K562 (cell line): ENCODE data around the gene BAIAP3. TPM values are rescaled to one million over a fixed set of nuclear protein-coding genes. Genes with fewer than 3 reads are reported as not detected.

Experiments used
- DIDO1 ChIP-seq: fragments of 450-650 bp; IDR thresholded peaks from 2 replicates; pipeline ENCODE4 v1.6.1; 2016; ENCODE audit warnings: low read depth, missing biosample characterization, missing genetic modification characterization
- FUS ChIP-seq: fragments of 200-400 bp; formaldehyde crosslinking; optimal IDR thresholded peaks from 2 replicates; pipeline ENCODE3; 2017; ENCODE audit warnings: low read depth, low read length
- GABPB1 ChIP-seq: sonication (generic); formaldehyde crosslinking; IDR thresholded peaks from 2 replicates; pipeline ENCODE4 v1.8.0; 2022; ENCODE audit warnings: mild to moderate bottlenecking, missing genetic modification reagents
- HCFC1 ChIP-seq: IDR thresholded peaks from 2 replicates; pipeline ENCODE4 v1.6.1; 2012; ENCODE audit warnings: low read depth, low read length, improper control_type of control experiment
- MCM2 ChIP-seq: fragments of 450-650 bp; IDR thresholded peaks from 2 replicates; pipeline ENCODE4 v1.6.1; 2017; ENCODE audit warnings: low read depth, mild to moderate bottlenecking
- MYC ChIP-seq, 2 experiments: fragments of 250-450 bp in 1 of 2; sonication (Bioruptor Pico) in 1 of 2; IDR thresholded peaks; 2 replicates each; pipeline versions ENCODE4 v1.5.1 to v1.6.1; 2012 to 2021; ENCODE audit warnings: low read depth in 2 of 2, borderline replicate concordance in 1 of 2, improper control_type of control experiment in 1 of 2, low read length in 1 of 2, mild to moderate bottlenecking in 1 of 2, moderate library complexity in 1 of 2
- POLR2G ChIP-seq: fragments of 200-400 bp; formaldehyde crosslinking; IDR thresholded peaks from 2 replicates; pipeline ENCODE4 v1.6.1; 2017; ENCODE audit warnings: low read depth, mild to moderate bottlenecking, antibody characterized with exemption, low read length, moderate library complexity
- SMC3 ChIP-seq: conservative IDR thresholded peaks from 2 replicates; pipeline ENCODE4 v1.6.1; 2011; ENCODE audit warnings: low read depth, low read length, improper control_type of control experiment; ENCODE audit not compliant: insufficient read depth
- ZNF589 ChIP-seq: fragments of 200-800 bp; sonication (Bioruptor generic); IDR thresholded peaks from 2 replicates; pipeline ENCODE4 v1.6.1; 2016; ENCODE audit warnings: low read depth, missing genetic modification characterization, missing compliant biosample characterization
- polyA plus RNA-seq, 8 experiments: library from polyadenylated mRNA; depleted of rRNA in 4 of 8; stranded (reverse) in 5 of 8; unstranded in 3 of 8; fragments of >200 nt; fragmentation: Nextera tagmentation in 2 of 8; fragmentation: Illumina TruSeq in 1 of 8; extraction: Ambion mirVana in 2 of 8; extraction: Trizol in 1 of 8; gene quantifications; 2 replicates each; pipeline versions ENCODE4 v1.2.1 to v1.2.3, GENCODE V29; 2011 to 2014; ENCODE audit warnings: inconsistent platforms in 1 of 8, missing spikeins in 1 of 8
- total RNA-seq, 7 experiments: library from RNA; depleted of rRNA in 6 of 7; stranded (reverse); fragments of >200 nt in 6 of 7; fragmentation: Illumina TruSeq in 2 of 7; extraction: Trizol in 2 of 7; gene quantifications; 2 replicates each; pipeline versions ENCODE4 v1.2.1 to v1.2.3, GENCODE V29; 2011 to 2021; ENCODE audit warnings: low replicate concordance in 1 of 7
- TF ChIP-seq, protein P1 (sequence below): fragments of 250-450 bp; sonication (Bioruptor Pico); IDR thresholded peaks from 2 replicates; pipeline ENCODE4 v1.6.1; 2021; ENCODE audit warnings: mild to moderate bottlenecking
- TF ChIP-seq, protein P2 (sequence below): fragments of 250-450 bp; sonication (Bioruptor Pico); IDR thresholded peaks from 2 replicates; pipeline ENCODE4 v1.5.0; 2021
- TF ChIP-seq, protein P3 (sequence below): sonication (generic); formaldehyde crosslinking; IDR thresholded peaks from 2 replicates; pipeline ENCODE4 v1.8.1; 2023; ENCODE audit warnings: mild to moderate bottlenecking, missing genetic modification reagents
- TF ChIP-seq, protein P4 (sequence below): fragments of 150-350 bp; conservative IDR thresholded peaks from 2 replicates; pipeline ENCODE4 v1.6.1; 2014; ENCODE audit warnings: low read length
- TF ChIP-seq, protein P5 (sequence below): fragments of 250-450 bp; sonication (Bioruptor Pico); IDR thresholded peaks from 2 replicates; pipeline ENCODE4 v1.4.0; 2020; ENCODE audit warnings: mild to moderate bottlenecking, moderate library complexity, borderline replicate concordance
- TF ChIP-seq, protein P6 (sequence below): fragments of 200-800 bp; sonication (Bioruptor generic); IDR thresholded peaks from 2 replicates; pipeline ENCODE4 v1.6.1; 2017; ENCODE audit warnings: missing genetic modification characterization, missing compliant biosample characterization

Gene BAIAP3
- total and polyA plus RNA-seq, 9 of the 15 experiments (the other 6 are each of a cell fraction or from before 2014, with no cell fraction given), result 0.03 to 4.5 (median 0.57) TPM; not detected in 1

DNA sequence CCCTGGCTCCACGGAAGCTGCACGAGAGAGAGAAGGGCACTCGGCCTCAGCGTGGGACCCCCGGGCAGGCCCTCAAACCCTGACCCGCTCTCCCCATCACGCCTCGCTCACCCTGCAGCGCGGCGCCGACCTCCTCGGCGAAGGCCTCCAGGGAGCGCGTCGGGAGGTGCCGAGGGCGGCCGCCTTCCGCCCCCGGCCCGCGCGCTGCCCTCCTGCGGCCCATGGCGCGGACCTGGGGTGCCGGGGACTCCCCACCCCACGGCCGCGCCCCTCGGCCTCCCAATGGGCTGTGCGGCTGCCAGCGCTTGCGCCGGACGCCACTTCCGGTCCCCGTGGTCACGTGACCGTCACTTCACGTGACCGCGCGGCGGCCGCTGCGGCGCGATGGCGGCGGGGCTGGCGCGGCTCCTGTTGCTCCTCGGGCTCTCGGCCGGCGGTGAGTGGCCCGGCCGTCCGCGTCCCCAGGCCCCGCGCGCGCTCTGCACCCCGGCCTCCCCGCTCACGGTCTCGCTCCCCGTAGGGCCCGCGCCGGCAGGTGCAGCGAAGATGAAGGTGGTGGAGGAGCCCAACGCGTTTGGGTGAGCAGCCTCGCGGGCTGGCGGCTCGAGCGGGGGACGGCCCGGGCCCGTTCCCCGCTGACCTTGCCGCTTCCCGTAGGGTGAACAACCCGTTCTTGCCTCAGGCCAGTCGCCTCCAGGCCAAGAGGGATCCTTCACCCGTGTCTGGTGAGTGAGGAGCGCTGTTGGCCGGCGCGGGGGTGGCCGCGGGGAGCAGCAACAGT lies 18.3 kb downstream of the BAIAP3 start, which contains the start of the genes GNPTG and TSR3 (continued):
- TF ChIP-seq, protein P1, sequence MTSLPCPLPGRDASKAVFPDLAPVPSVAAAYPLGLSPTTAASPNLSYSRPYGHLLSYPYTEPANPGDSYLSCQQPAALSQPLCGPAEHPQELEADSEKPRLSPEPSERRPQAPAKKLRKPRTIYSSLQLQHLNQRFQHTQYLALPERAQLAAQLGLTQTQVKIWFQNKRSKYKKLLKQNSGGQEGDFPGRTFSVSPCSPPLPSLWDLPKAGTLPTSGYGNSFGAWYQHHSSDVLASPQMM (CRISPR knock-in tag), result no peak
- TF ChIP-seq, protein P2, sequence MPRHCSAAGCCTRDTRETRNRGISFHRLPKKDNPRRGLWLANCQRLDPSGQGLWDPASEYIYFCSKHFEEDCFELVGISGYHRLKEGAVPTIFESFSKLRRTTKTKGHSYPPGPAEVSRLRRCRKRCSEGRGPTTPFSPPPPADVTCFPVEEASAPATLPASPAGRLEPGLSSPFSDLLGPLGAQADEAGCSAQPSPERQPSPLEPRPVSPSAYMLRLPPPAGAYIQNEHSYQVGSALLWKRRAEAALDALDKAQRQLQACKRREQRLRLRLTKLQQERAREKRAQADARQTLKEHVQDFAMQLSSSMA (CRISPR knock-in tag), result 0 out of 2 replicates have a peak, but pooled peaks have one; percentile 45
- TF ChIP-seq, protein P3, sequence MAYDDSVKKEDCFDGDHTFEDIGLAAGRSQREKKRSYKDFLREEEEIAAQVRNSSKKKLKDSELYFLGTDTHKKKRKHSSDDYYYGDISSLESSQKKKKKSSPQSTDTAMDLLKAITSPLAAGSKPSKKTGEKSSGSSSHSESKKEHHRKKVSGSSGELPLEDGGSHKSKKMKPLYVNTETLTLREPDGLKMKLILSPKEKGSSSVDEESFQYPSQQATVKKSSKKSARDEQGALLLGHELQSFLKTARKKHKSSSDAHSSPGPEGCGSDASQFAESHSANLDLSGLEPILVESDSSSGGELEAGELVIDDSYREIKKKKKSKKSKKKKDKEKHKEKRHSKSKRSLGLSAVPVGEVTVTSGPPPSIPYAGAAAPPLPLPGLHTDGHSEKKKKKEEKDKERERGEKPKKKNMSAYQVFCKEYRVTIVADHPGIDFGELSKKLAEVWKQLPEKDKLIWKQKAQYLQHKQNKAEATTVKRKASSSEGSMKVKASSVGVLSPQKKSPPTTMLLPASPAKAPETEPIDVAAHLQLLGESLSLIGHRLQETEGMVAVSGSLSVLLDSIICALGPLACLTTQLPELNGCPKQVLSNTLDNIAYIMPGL (CRISPR knock-in tag), result peak; percentile 32; the same call in 1 of the 2 replicates
- TF ChIP-seq MYC (IDR thresholded peaks at IDR 0.05; ENCODE audit: low read depth, low read length), result peak; percentile 59; the same call in 1 of the 2 replicates
- no peak for TF ChIP-seq MYC (CRISPR knock-in tag; IDR thresholded peaks at IDR 0.05; ENCODE audit: borderline replicate concordance, low read depth)
- peak; percentile 94 for TF ChIP-seq FUS
- 0 out of 2 replicates have a peak, but pooled peaks have one; percentile 34 for TF ChIP-seq DIDO1 (tag)
- TF ChIP-seq MCM2, result no peak
- no peak for TF ChIP-seq ZNF589 (CRISPR knock-in tag)
- TF ChIP-seq, protein P4, sequence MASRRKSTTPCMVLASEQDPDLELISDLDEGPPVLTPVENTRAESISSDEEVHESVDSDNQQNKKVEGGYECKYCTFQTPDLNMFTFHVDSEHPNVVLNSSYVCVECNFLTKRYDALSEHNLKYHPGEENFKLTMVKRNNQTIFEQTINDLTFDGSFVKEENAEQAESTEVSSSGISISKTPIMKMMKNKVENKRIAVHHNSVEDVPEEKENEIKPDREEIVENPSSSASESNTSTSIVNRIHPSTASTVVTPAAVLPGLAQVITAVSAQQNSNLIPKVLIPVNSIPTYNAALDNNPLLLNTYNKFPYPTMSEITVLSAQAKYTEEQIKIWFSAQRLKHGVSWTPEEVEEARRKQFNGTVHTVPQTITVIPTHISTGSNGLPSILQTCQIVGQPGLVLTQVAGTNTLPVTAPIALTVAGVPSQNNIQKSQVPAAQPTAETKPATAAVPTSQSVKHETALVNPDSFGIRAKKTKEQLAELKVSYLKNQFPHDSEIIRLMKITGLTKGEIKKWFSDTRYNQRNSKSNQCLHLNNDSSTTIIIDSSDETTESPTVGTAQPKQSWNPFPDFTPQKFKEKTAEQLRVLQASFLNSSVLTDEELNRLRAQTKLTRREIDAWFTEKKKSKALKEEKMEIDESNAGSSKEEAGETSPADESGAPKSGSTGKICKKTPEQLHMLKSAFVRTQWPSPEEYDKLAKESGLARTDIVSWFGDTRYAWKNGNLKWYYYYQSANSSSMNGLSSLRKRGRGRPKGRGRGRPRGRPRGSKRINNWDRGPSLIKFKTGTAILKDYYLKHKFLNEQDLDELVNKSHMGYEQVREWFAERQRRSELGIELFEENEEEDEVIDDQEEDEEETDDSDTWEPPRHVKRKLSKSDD, result no peak
- peak; percentile 86 for TF ChIP-seq POLR2G
- TF ChIP-seq, protein P5, sequence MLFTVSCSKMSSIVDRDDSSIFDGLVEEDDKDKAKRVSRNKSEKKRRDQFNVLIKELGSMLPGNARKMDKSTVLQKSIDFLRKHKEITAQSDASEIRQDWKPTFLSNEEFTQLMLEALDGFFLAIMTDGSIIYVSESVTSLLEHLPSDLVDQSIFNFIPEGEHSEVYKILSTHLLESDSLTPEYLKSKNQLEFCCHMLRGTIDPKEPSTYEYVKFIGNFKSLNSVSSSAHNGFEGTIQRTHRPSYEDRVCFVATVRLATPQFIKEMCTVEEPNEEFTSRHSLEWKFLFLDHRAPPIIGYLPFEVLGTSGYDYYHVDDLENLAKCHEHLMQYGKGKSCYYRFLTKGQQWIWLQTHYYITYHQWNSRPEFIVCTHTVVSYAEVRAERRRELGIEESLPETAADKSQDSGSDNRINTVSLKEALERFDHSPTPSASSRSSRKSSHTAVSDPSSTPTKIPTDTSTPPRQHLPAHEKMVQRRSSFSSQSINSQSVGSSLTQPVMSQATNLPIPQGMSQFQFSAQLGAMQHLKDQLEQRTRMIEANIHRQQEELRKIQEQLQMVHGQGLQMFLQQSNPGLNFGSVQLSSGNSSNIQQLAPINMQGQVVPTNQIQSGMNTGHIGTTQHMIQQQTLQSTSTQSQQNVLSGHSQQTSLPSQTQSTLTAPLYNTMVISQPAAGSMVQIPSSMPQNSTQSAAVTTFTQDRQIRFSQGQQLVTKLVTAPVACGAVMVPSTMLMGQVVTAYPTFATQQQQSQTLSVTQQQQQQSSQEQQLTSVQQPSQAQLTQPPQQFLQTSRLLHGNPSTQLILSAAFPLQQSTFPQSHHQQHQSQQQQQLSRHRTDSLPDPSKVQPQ (CRISPR knock-in tag), result 0 out of 2 replicates have a peak, but pooled peaks have one; percentile 54
- TF ChIP-seq, protein P6, sequence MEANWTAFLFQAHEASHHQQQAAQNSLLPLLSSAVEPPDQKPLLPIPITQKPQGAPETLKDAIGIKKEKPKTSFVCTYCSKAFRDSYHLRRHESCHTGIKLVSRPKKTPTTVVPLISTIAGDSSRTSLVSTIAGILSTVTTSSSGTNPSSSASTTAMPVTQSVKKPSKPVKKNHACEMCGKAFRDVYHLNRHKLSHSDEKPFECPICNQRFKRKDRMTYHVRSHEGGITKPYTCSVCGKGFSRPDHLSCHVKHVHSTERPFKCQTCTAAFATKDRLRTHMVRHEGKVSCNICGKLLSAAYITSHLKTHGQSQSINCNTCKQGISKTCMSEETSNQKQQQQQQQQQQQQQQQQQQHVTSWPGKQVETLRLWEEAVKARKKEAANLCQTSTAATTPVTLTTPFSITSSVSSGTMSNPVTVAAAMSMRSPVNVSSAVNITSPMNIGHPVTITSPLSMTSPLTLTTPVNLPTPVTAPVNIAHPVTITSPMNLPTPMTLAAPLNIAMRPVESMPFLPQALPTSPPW (CRISPR knock-in tag), result peak; percentile 81
- peak; percentile 94 for TF ChIP-seq GABPB1 (CRISPR knock-in tag)
- TF ChIP-seq SMC3, result 0 out of 2 replicates have a peak, but pooled peaks have one; percentile 2
- peak; percentile 88 for TF ChIP-seq HCFC1
